NT2/D1 (cell line): ENCODE results near the gene ZNF787.

Source experiments
- SUZ12 ChIP-seq: IDR thresholded peaks from 2 replicates; pipeline ENCODE4 v1.6.1; 2011; ENCODE audit not compliant: insufficient read length, insufficient read depth; ENCODE audit errors: extremely low read depth
- YY1 ChIP-seq: IDR thresholded peaks from 2 replicates; pipeline ENCODE4 v1.6.1; 2011; ENCODE audit not compliant: insufficient read length, insufficient read depth
- ZNF274 ChIP-seq: IDR thresholded peaks from 2 replicates; pipeline ENCODE4 v1.6.1; 2011; ENCODE audit warnings: mild to moderate bottlenecking, low read depth, low read length

DNA sequence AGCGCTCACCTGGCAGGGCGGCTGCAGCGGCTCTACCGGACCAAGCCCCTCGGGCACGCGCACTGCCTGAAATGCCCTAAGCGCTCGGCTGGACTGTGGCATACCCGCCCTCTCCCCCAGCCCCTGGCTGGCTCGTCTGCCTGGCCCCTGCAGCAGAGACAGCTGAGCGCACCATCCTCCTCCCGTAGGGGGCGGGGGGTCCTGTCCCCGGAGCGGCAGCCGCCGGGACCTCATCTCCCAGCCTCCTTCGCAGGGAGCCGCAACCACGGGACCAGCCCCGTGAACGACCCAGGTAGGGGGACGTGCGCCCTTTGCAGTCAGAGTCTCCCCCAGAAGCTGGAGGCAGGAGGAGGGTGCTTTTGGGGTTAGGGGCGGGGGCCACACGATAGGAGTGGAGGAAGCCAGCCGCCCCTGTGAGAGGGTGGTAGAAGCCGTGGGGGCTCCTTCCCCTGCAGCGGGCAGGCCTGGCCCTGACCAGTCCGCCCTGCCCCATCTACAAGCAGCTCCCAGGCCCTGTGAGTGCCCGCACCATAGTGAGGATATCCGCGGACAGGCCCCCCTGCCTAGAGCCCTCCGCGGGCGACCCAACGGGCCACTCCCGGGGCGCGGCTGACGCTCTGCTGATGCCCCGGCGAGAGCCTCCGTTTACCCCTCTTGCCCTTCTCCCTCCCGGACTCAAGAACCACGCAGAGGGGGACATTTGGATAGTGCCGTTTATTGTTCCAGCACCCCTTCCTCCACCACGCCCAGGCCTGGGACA, 34.2 kb downstream of the ZNF787 start:
- TF ChIP-seq YY1 (no peak), ZNF274 (no peak), SUZ12 (no peak)
